ENCODE results near the gene NFYA.

DNA sequence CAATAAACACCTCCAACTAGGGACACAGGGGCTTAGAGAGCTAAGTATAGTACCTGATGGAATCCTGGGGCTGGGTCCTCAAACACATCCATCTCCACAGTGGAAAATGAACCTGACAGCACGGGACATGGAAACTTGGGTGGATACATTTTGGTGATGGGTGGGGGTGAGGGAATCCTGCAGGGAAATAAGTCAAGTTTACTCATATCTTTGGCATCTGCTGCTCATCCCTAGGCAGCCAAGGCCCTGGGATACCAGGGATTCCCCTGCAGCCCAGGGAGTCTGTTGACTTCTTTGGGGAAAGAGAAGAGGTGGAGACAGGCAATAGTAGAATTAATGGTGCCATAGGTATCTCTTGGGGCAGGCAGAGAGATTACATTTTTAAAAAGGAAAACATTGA lies 13.2 kb upstream of the NFYA start:
- TF ChIP-seq, protein P1, sequence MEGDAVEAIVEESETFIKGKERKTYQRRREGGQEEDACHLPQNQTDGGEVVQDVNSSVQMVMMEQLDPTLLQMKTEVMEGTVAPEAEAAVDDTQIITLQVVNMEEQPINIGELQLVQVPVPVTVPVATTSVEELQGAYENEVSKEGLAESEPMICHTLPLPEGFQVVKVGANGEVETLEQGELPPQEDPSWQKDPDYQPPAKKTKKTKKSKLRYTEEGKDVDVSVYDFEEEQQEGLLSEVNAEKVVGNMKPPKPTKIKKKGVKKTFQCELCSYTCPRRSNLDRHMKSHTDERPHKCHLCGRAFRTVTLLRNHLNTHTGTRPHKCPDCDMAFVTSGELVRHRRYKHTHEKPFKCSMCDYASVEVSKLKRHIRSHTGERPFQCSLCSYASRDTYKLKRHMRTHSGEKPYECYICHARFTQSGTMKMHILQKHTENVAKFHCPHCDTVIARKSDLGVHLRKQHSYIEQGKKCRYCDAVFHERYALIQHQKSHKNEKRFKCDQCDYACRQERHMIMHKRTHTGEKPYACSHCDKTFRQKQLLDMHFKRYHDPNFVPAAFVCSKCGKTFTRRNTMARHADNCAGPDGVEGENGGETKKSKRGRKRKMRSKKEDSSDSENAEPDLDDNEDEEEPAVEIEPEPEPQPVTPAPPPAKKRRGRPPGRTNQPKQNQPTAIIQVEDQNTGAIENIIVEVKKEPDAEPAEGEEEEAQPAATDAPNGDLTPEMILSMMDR (IDR thresholded peaks at IDR 0.05): no peak
- no peak for TF ChIP-seq EZH2 (IDR thresholded peaks at IDR 0.05; ENCODE audit: borderline replicate concordance, insufficient read depth, low read depth, low read length, poor library complexity, severe bottlenecking)
